Glutamatergic neuron (in vitro differentiated cells): ENCODE measurements around the gene TRO. TPM values are rescaled to one million over a fixed set of nuclear protein-coding genes. Genes with fewer than 3 reads are reported as not detected.

Experiments
- DNase-seq: peaks from one replicate; pipeline ENCODE4 v3.0.0; 2022
- H3K27ac Mint-ChIP-seq: one replicate; pipeline ENCODE4 v1.8.0; 2020; ENCODE audit warnings: mild to moderate bottlenecking, mixed read lengths, inconsistent platforms; ENCODE audit not compliant: unreplicated experiment
- H3K27me3 Mint-ChIP-seq: one replicate; pipeline ENCODE4 v1.8.0; 2020; ENCODE audit warnings: mild to moderate bottlenecking, moderate library complexity, mixed read lengths, inconsistent platforms; ENCODE audit not compliant: unreplicated experiment
- H3K36me3 Mint-ChIP-seq: one replicate; pipeline ENCODE4 v1.8.0; 2020; ENCODE audit warnings: mild to moderate bottlenecking, mixed read lengths, inconsistent platforms; ENCODE audit not compliant: unreplicated experiment
- H3K4me1 Mint-ChIP-seq: one replicate; pipeline ENCODE4 v1.8.0; 2020; ENCODE audit warnings: mild to moderate bottlenecking, low read depth, mixed read lengths, inconsistent platforms; ENCODE audit not compliant: unreplicated experiment
- H3K4me3 Mint-ChIP-seq: one replicate; pipeline ENCODE4 v1.8.0; 2020; ENCODE audit warnings: mild to moderate bottlenecking, mixed read lengths, inconsistent platforms; ENCODE audit not compliant: unreplicated experiment
- H3K9me3 Mint-ChIP-seq: one replicate; pipeline ENCODE4 v1.8.0; 2020; ENCODE audit warnings: mild to moderate bottlenecking, moderate library complexity, mixed read lengths, inconsistent platforms; ENCODE audit not compliant: unreplicated experiment
- CTCF ChIP-seq: fragments of 200-600 bp; sonication (generic); IDR thresholded peaks from one replicate; pipeline ENCODE4 v1.5.0; 2021; ENCODE audit not compliant: partially characterized antibody, unreplicated experiment
- total RNA-seq: library from RNA; stranded (reverse); fragmentation: NEBNext Ultra II Directional; extraction: Animal tissue kit (Norgen Biotek cat#: 25700); gene quantifications from one replicate; pipeline ENCODE4 v1.2.1, GENCODE V29; 2021; ENCODE audit not compliant: unreplicated experiment

Gene TRO
- total RNA-seq, 1 donor from 2014 or later, result 236 TPM

- DNase-seq, result no peak
- no peak overlapping the region for H3K4me3 Mint-ChIP-seq
- H3K9me3 Mint-ChIP-seq, result no peaks in the 10 kb centered on the region
- no peaks in the 10 kb centered on the region for H3K36me3 Mint-ChIP-seq
- no peak for TF ChIP-seq CTCF
- no peaks in the 10 kb centered on the region for H3K27me3 Mint-ChIP-seq
- H3K4me1 Mint-ChIP-seq, result no peaks in the 10 kb centered on the region
- H3K27ac Mint-ChIP-seq, result no peak overlapping the region
Measured at GRCh38 chrX:54979432-54979831, 58.8 kb downstream of the TRO start.

- H3K4me3 Mint-ChIP-seq, result no peak overlapping the region
Measured at GRCh38 chrX:54980334-54980733, 59.7 kb downstream of the TRO start.

More at GRCh38 chrX:54980334-54980733, 59.7 kb downstream of the TRO start:
- H3K9me3 Mint-ChIP-seq, result no peaks in the 10 kb centered on the region
- no peak for TF ChIP-seq CTCF
- H3K36me3 Mint-ChIP-seq, result no peaks in the 10 kb centered on the region
- H3K27ac Mint-ChIP-seq, result no peak overlapping the region
- H3K27me3 Mint-ChIP-seq, result no peaks in the 10 kb centered on the region
- no peaks in the 10 kb centered on the region for H3K4me1 Mint-ChIP-seq
- DNase-seq, result no peak

Other genes starting within 250 kb of the TRO start
- gene ITIH6, start 122.6 kb upstream of the TRO start, total RNA-seq, result not detected
- gene MAGED2, start 113.1 kb upstream of the TRO start, total RNA-seq, result 308 TPM
- 1.1 TPM for gene PFKFB1, start 73.4 kb downstream of the TRO start, total RNA-seq
- 6.2 TPM for gene APEX2, start 79.5 kb downstream of the TRO start, total RNA-seq
- not detected for gene ALAS2, start 110.2 kb downstream of the TRO start, total RNA-seq
- not detected for gene PAGE2B, start 154.2 kb downstream of the TRO start, total RNA-seq
- not detected for gene PAGE2, start 168.2 kb downstream of the TRO start, total RNA-seq